ENCODE results near the gene KRT74. TPM values are rescaled to one million over a fixed set of nuclear protein-coding genes. Genes with fewer than 3 reads are reported as not detected.

The KRT74 gene
- total RNA-seq: not detected in 2 replicates

DNA sequence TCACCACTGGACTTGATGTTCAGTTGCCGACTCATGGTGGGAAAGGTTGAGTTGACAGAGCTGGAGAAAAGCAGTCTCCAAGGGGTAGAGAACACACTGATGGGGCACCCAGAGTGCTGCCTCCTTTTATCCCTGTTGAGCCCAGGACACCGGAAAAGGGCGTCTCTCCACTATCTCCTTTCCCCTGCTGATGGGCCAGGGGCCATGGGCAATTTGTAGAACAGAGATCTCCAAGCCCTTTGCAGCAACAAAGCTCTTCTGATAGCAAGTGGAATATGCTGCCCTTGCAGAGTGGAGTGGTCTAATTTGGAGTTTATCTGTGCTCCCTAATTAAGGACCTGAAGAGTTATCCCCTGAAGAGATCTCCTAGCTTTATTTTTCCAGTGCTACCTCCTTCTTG, at the start of gene KRT74:
TSS of gene KRT74 (minus strand) at position 101 of the 400 bp plus-strand sequence. CDS start at position 35, 66 bp downstream.

DNA sequence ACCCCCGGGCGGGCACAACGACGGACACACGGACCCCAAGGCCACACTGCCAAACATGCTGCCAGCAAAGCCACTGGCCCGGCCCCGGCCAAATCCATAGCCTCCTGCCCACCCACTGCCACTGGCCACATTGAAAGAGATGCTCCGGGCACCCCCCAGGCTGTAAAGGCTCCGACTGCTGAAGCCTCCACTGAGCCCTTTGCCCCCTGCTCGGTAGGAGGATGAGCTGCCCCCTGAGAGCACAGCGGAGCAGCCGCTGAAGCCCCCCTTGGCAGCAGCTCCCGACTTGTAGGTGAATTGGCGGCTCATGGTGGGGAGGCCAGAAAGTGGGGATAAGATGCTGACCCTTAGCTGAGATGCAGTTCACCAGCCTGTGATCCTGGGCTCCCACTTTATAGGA, 44.6 kb upstream of the KRT74 start, which contains the start of gene KRT73:
TSS of gene KRT73 (minus strand) at position 344 of the 400 bp plus-strand sequence. CDS start at position 309, 35 bp downstream.

DNA sequence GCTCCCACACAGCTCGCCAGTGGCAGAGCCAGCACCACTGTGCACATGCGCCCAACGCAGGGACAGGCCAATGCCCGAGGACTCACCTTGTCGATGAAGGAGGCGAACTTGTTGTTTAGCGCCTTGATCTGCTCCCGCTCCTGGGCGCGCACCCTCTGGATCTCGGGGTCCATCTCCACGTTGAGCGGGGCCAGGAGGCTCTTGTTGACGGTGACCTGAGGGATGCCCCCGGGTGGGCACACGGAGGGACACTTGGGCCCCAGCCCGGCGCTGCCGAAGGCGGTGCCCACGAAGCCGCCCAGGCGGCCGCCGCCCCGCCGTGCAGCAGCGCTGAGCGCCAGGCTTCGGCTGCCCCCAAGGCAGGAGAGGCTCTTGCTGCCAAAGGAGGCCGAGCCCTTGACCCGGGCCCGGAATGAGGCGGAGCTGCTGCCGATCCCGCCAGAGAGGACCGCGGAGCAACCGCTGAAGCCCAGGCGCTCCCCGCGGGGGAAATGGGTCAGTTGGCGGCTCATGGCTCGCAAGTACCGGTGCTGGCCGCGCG, 27.4 kb upstream of the KRT74 start, which contains the start of gene KRT72:
TSS of gene KRT72 (minus strand) at position 523 of the 541 bp plus-strand sequence. CDS start at position 512, 11 bp downstream.

DNA sequence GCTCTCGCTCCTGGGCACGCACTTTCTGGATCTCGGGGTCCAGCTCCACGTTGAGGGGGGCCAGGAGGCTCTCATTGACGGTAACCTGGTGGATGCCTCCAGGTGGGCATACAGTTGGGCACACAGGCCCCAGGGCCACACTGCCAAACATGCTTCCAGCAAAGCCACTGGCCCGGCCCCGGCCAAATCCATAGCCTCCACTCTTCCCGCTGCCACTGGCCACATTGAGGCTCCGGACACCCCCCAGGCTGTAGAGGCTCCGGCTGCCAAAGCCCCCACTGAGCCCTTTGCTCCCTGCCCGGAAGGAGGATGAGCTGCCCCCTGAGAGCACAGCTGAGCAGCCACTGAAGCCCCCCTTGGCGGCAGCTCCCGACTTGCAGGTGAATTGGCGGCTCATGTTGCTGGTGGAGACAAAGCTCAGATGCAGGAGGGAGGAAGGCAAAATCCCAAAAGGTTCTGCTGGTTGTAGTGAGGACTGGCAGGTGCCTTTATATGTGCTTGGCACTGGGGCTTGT, 20.9 kb downstream of the KRT74 start, which contains the start of gene KRT71:
TSS of gene KRT71 (minus strand) at position 465 of the 515 bp plus-strand sequence. CDS start at position 397, 68 bp downstream.

DNA sequence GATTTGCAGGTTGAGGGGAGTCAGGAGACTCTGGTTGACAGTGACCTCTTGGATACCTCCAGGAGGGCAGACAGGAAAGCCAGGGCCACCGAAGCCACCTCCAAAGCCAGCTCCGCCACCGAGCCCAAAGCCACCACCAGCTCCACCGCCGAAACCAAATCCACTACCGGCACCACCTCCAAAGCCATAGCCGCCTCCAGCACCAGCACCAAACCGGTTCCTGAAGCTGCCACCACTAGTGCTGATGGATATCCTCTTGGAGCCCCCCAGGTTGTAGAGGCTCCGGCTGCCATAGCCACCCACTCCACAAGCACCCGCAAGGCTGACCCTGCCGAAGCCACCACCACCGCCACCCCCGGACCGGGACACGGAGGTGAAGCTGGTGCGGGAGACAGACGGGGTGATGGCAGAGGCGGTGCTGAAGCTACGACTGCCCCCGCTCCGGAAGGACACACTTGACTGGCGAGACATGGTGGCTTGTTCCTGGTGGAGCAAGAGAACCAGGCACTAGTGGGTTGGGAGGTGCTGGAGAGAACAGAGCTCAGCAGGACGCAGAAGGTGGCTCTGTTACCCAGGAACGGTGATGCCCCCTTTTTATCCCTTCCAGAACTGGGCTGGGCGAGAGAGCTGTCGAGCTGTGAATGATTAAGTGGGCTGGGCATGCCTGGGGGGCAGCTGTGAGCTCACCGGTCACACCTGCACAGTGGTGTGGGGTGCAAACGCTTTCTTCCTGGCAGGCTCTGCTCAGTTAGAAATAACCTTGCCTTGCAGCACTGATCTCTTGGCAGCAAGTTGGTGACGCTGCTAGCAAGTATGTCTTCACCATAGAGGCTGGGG, 53.6 kb downstream of the KRT74 start, which contains the start of gene KRT5:
TSS of gene KRT5 (minus strand) at position 569 of the 837 bp plus-strand sequence. CDS start at position 471, 98 bp downstream.

Other genes with a start within 250 kb of the KRT74 start
- not detected in 2 replicates for gene KRT85, start 206.4 kb downstream of the KRT74 start, total RNA-seq
- gene KRT84, start 188.2 kb downstream of the KRT74 start, total RNA-seq: not detected in 2 replicates
- gene KRT82, start 167.5 kb downstream of the KRT74 start, total RNA-seq: not detected in 2 replicates
- not detected in 2 replicates for gene KRT75, start 139.5 kb downstream of the KRT74 start, total RNA-seq
- 0.20 and 0.33 TPM in 2 replicates for gene KRT6B, start 121.7 kb downstream of the KRT74 start, total RNA-seq
- 0.07 TPM in 1 of 2 replicates, not detected in the other for gene KRT6C, start 100.0 kb downstream of the KRT74 start, total RNA-seq
- gene KRT6A, start 80.6 kb downstream of the KRT74 start, total RNA-seq: 2.7 and 11.9 TPM in 2 replicates
- 0.52 and 1.8 TPM in 2 replicates for gene KRT5, start 53.4 kb downstream of the KRT74 start, total RNA-seq
- gene KRT71, start 20.7 kb downstream of the KRT74 start, total RNA-seq: not detected in 2 replicates
- not detected in 2 replicates for gene KRT72, start 27.6 kb upstream of the KRT74 start, total RNA-seq
- not detected in 2 replicates for gene KRT73, start 44.7 kb upstream of the KRT74 start, total RNA-seq
- gene KRT2, start 78.4 kb upstream of the KRT74 start, total RNA-seq: not detected in 2 replicates
- gene KRT1, start 106.6 kb upstream of the KRT74 start, total RNA-seq: not detected in 2 replicates
- gene KRT77, start 129.7 kb upstream of the KRT74 start, total RNA-seq: not detected in 2 replicates
- gene KRT76, start 203.5 kb upstream of the KRT74 start, total RNA-seq: not detected in 2 replicates
- not detected in 2 replicates for gene KRT3, start 222.3 kb upstream of the KRT74 start, total RNA-seq
- not detected in 2 replicates for gene KRT4, start 240.3 kb upstream of the KRT74 start, total RNA-seq

All from smooth muscle cell of the pulmonary artery (primary cell).